Peyer's patch (tissue), 4 donors: ENCODE data around the gene HPCAL1. TPM values are rescaled to one million over a fixed set of nuclear protein-coding genes. Genes with fewer than 3 reads are reported as not detected.

Experiments
- DNase-seq, 3 donors: peaks; one replicate each; pipeline ENCODE4 v3.0.0-alpha.2; 2017 to 2019
- H3K27ac ChIP-seq, 4 donors: fragments of 200-600 bp; sonication (generic); one replicate each; pipeline ENCODE4 v1.5.1; 2016 to 2019
- H3K27me3 ChIP-seq, 2 donors: fragments of 200-600 bp; sonication (generic); one replicate each; pipeline ENCODE4 v1.5.1; 2019
- H3K36me3 ChIP-seq, 3 donors: fragments of 200-600 bp; sonication (generic); one replicate each; pipeline ENCODE4 v1.5.1; 2016 to 2019
- H3K4me1 ChIP-seq, 4 donors: fragments of 200-600 bp; sonication (generic); one replicate each; pipeline ENCODE4 v1.5.1; 2016 to 2019
- H3K4me3 ChIP-seq, 4 donors: fragments of 200-600 bp; sonication (generic); 1 replicate in 3 of 4; 2 replicates in 1 of 4; pipeline ENCODE4 v1.5.1; 2016 to 2019; ENCODE audit warnings: mild to moderate bottlenecking in 1 of 4
- H3K9me3 ChIP-seq, 4 donors: fragments of 200-600 bp; sonication (generic); one replicate each; pipeline ENCODE4 v1.5.1; 2016 to 2019; ENCODE audit warnings: mild to moderate bottlenecking in 1 of 4
- POLR2A ChIP-seq, 2 donors: fragments of 450-650 bp; IDR thresholded peaks; one replicate each; pipeline ENCODE4 v1.5.1; 2017; ENCODE audit warnings: antibody characterized with exemption in 2 of 2, mild to moderate bottlenecking in 2 of 2, moderate library complexity in 2 of 2
- total RNA-seq, 4 donors: library from RNA; depleted of rRNA; stranded (reverse); fragments of >200 nt; gene quantifications; one replicate each; pipeline ENCODE4 v1.1.0, GENCODE V29; 2016
- TF ChIP-seq, protein P1 (sequence below), 6 experiments: fragments of 450-650 bp in 4 of 6; fragments of 200-600 bp in 2 of 6; sonication (generic) in 1 of 6; IDR thresholded peaks; one replicate each; pipeline ENCODE4 v1.5.1; 2017 to 2019; ENCODE audit warnings: antibody characterized with exemption in 6 of 6, mild to moderate bottlenecking in 3 of 6, moderate library complexity in 1 of 6

Gene HPCAL1
- total RNA-seq, 4 donors from 2014 or later: 123 to 270 (median 156) TPM

DNA sequence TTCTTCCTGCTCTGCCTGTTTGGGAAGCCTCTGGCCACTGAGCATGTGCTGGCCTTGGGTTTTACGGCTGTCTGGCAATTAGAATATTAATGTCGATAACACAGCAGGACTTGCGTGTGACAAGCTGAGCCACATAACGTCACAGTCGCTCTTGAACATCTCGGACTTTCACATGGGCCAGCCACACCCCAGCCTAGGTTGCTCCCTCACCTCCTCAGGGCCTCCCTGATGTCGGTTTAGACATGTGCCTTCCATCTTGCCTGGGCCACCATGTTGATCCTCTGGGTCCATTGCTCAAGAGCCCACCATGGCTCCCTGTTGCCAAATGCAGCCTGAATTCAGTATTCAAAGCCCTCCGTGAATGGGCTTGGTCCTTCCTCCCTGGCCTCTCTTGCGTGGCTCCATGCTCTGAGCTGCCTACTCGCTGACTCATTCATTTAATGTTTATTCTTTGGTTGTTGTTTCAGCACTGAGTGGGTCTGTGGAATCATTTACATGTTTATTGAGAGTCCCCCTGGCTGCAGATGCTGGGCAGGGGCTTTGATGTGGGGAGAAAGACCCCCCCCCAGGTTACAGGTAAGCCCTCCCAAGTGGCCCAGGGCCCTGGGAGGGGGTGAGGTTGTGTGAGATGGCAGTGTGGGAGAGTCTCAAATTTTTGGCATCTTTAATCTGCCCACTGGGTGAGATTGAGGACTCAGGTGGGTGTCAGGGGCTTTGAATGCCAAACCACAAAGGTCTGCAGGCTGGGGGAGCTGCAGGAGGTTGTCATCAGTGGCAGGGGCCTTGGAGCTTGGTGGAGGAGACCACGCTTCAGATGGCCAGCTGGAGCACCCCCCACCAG lies 83.4 kb downstream of the HPCAL1 start:
- Histone ChIP-seq H3K4me1 (peaks cover 4 to 62% (median 34%) of the 10 kb centered on the region in 4 donors), H3K27me3 (no peaks in the 10 kb centered on the region), H3K36me3 (no peaks in the 10 kb centered on the region), H3K4me3 (no peak overlapping the region), H3K27ac (peak overlapping the region in 1 of 4 donors; percentile 33), H3K9me3 (no peaks in the 10 kb centered on the region)
- DNase-seq: no peak
- TF ChIP-seq POLR2A (IDR thresholded peaks at IDR 0.05): no peak
- TF ChIP-seq, protein P1, sequence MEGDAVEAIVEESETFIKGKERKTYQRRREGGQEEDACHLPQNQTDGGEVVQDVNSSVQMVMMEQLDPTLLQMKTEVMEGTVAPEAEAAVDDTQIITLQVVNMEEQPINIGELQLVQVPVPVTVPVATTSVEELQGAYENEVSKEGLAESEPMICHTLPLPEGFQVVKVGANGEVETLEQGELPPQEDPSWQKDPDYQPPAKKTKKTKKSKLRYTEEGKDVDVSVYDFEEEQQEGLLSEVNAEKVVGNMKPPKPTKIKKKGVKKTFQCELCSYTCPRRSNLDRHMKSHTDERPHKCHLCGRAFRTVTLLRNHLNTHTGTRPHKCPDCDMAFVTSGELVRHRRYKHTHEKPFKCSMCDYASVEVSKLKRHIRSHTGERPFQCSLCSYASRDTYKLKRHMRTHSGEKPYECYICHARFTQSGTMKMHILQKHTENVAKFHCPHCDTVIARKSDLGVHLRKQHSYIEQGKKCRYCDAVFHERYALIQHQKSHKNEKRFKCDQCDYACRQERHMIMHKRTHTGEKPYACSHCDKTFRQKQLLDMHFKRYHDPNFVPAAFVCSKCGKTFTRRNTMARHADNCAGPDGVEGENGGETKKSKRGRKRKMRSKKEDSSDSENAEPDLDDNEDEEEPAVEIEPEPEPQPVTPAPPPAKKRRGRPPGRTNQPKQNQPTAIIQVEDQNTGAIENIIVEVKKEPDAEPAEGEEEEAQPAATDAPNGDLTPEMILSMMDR (IDR thresholded peaks at IDR 0.05): no peak

GRCh38 chr2:10387033-10387432 lies 84.3 kb downstream of the HPCAL1 start:
- Histone ChIP-seq H3K4me3 (no peak overlapping the region), H3K36me3 (no peaks in the 10 kb centered on the region), H3K4me1 (peaks cover 4 to 61% (median 25%) of the 10 kb centered on the region in 4 donors), H3K9me3 (no peaks in the 10 kb centered on the region), H3K27ac (peak overlapping the region in 1 of 4 donors; percentile 33), H3K27me3 (no peaks in the 10 kb centered on the region)
- no peak for TF ChIP-seq POLR2A (IDR thresholded peaks at IDR 0.05)
- TF ChIP-seq, protein P1 (IDR thresholded peaks at IDR 0.05): no peak
- no peak for DNase-seq

- Histone ChIP-seq H3K4me1 (peaks cover 0 to 63% (median 14%) of the 10 kb centered on the region in 4 donors), H3K27ac (peak overlapping the region in 3 of 4 donors; percentile 65 to 76 (median 75)), H3K9me3 (no peaks in the 10 kb centered on the region), H3K36me3 (no peaks in the 10 kb centered on the region), H3K27me3 (no peaks in the 10 kb centered on the region), H3K4me3 (no peak overlapping the region)
- no peak for TF ChIP-seq POLR2A (IDR thresholded peaks at IDR 0.05)
- TF ChIP-seq, protein P1 (IDR thresholded peaks at IDR 0.05): no peak
- DNase-seq: no peak
Observed at GRCh38 chr2:10388954-10389560, 86.4 kb downstream of the HPCAL1 start.

DNA sequence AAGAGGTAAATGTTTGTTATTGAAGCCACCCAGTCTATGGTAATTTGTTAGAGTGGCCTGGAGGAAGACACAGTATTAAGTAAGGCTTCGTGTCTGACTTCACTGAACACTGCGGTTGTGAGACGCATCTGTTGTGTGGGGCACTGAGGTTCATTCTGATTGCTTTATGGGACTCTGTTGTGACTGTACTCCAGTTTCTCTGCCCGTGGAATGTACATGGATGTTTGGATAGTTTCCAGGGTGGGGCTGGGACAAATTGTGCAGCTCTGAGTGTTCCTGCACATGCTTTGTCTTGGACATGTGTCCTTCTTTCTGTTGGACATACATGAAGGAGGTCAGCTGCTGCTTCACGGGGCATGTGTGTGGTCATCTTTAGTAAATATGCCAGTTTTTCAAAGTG lies 86.9 kb downstream of the HPCAL1 start:
- H3K4me3 ChIP-seq: no peak overlapping the region
- peaks cover 0 to 63% (median 14%) of the 10 kb centered on the region in 4 donors for H3K4me1 ChIP-seq
- peak in 2 of 3 donors; percentile 74 to 84 for DNase-seq
- H3K27ac ChIP-seq: peak overlapping the region in 3 of 4 donors; percentile 65 to 76 (median 75)
- no peaks in the 10 kb centered on the region for H3K27me3 ChIP-seq
- TF ChIP-seq POLR2A (IDR thresholded peaks at IDR 0.05): peak in 1 of 2 donors; percentile 65
- TF ChIP-seq, protein P1 (IDR thresholded peaks at IDR 0.05): no peak
- H3K9me3 ChIP-seq: no peaks in the 10 kb centered on the region
- H3K36me3 ChIP-seq: no peaks in the 10 kb centered on the region

DNA sequence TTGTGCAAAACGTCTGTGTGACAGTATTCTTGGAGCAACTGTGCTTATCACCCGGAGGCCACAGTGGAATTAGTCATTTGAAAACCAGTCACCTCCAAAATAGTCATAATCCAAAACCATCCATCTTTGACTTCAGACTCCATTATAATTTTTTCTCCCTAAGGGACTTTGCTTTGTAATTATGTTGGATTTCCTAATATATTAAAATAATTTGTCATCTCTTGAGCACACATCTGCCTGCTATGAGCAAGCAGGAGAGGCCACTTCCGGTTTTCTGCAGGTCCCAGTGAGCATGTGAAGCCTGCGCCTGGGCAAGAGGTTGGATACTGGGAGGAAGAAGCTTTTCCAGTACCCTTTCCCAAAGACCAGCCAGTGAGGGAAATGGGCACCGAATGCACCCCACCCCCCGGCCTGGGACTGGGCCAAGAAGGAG lies 87.7 kb downstream of the HPCAL1 start:
- H3K27me3 ChIP-seq: no peaks in the 10 kb centered on the region
- TF ChIP-seq POLR2A (IDR thresholded peaks at IDR 0.05): no peak
- TF ChIP-seq, protein P1 (IDR thresholded peaks at IDR 0.05): no peak
- no peaks in the 10 kb centered on the region for H3K9me3 ChIP-seq
- peaks cover 0 to 63% (median 14%) of the 10 kb centered on the region in 4 donors for H3K4me1 ChIP-seq
- no peak for DNase-seq
- no peaks in the 10 kb centered on the region for H3K36me3 ChIP-seq
- H3K27ac ChIP-seq: peak overlapping the region in 3 of 4 donors; percentile 65 to 76 (median 75)
- H3K4me3 ChIP-seq: no peak overlapping the region
